ENCODE data around the gene FGF11. TPM values are rescaled to one million over a fixed set of nuclear protein-coding genes. Genes with fewer than 3 reads are reported as not detected.

FGF11 gene
- total and polyA plus RNA-seq, 2 of the 4 experiments (the other 2 are of a cell fraction): 0.18 to 1.1 TPM

GRCh38 chr17:7403043-7403726 is 36.1 kb upstream of the FGF11 start:
- BruUV-seq (replicated peaks): TSS peak; percentile 84
- Histone ChIP-seq H3K4me2 (ENCODE audit: low read depth, low read length) (peak overlapping the region; percentile 95), H4K91ac (ENCODE audit: insufficient read depth, low read depth, low read length) (peak overlapping the region; percentile 71), H2AK9ac (replicated peaks; ENCODE audit: low read depth, low read length, poor library complexity) (peak overlapping the region; percentile 97), H2AFZ (replicated peaks; ENCODE audit: low read length, poor library complexity) (peak overlapping the region; percentile 100), H3K36me3 (ENCODE audit: control insufficient read depth, insufficient read depth, low read length) (no peaks in the 10 kb centered on the region), H2BK20ac (ENCODE audit: low read depth, low read length) (no peak overlapping the region), H3K23ac (ENCODE audit: low read depth, low read length) (peak overlapping the region; percentile 91), H4K8ac (ENCODE audit: low read depth in 2 of 2, low read length in 2 of 2) (peak overlapping the region; percentile 63 to 89), H3K4ac (ENCODE audit: low read depth, low read length) (peak overlapping the region; percentile 86), H2BK15ac (ENCODE audit: low read depth, low read length) (no peak overlapping the region), H3K79me1 (ENCODE audit: low read depth in 1 of 2, low read length in 2 of 2) (peaks cover 11 to 51% of the 10 kb centered on the region in 2 experiments), H2BK120ac (ENCODE audit: low read depth, low read length) (peak overlapping the region; percentile 55; the same call in 1 of the 2 replicates), H3K9me1 (ENCODE audit: insufficient read depth, low read length) (no peaks in the 10 kb centered on the region), H3K27ac (ENCODE audit: insufficient read depth, low read length) (peak overlapping the region; percentile 75), H3K4me3 (ENCODE audit: insufficient read depth, low read depth, low read length) (peak overlapping the region; percentile 64), H3K9me3 (ENCODE audit: control insufficient read depth, insufficient read depth, low read length) (no peaks in the 10 kb centered on the region), H3K18ac (ENCODE audit: low read depth, low read length) (0 out of 2 replicates have a peak overlapping the region, but pooled peaks have one; percentile 45), H3K27me3 (ENCODE audit: control insufficient read depth, insufficient read depth, low read length) (no peaks in the 10 kb centered on the region), H2BK5ac (ENCODE audit: low read depth, low read length, poor library complexity, severe bottlenecking) (peak overlapping the region; percentile 61), H2AK5ac (ENCODE audit: low read depth, low read length) (peak overlapping the region; percentile 82), H3K4me1 (ENCODE audit: control insufficient read depth, insufficient read depth, low read length) (peaks cover 9% of the 10 kb centered on the region), H3K56ac (ENCODE audit: extremely low read depth, insufficient read depth, low read length) (peak overlapping the region; percentile 64; the same call in 1 of the 2 replicates), H3K9ac (ENCODE audit: low read depth, low read length) (peak overlapping the region; percentile 84), H4K20me1 (ENCODE audit: insufficient read depth, low read length) (peaks cover 7% of the 10 kb centered on the region), H3K14ac (replicated peaks; ENCODE audit: low read depth, low read length) (peak overlapping the region; percentile 94), H4K5ac (ENCODE audit: low read depth, low read length) (peak overlapping the region; percentile 50; the same call in 1 of the 2 replicates)
- dilution Hi-C loops (cut with HindIII; ENCODE audit: low sequenced_read_pairs, unreplicated experiment): no loop called here
- WGBS, 2 experiments (ENCODE audit: extremely low coverage in 2 of 2, insufficient read length in 1 of 2): 43% methylated on average over 1 of the region's 16 CpGs; no CpG with 5 or more reads in 1 of the 2 experiments
- TF ChIP-seq BHLHE40 (IDR thresholded peaks at IDR 0.05; ENCODE audit: low read depth, low read length) (no peak), MAZ (IDR thresholded peaks at IDR 0.05; ENCODE audit: borderline replicate concordance, low read depth, low read length) (no peak), MXI1 (IDR thresholded peaks at IDR 0.05; ENCODE audit: borderline replicate concordance, low read depth, low read length) (no peak), RCOR1 (IDR thresholded peaks at IDR 0.05; ENCODE audit: insufficient replicate concordance, low read length) (no peak), CEBPB (IDR thresholded peaks at IDR 0.05; ENCODE audit: low read depth, low read length) (no peak), NFE2L2 (IDR thresholded peaks at IDR 0.05; ENCODE audit: low read depth, low read length) (no peak), ELK1 (IDR thresholded peaks at IDR 0.05; ENCODE audit: borderline replicate concordance, low read depth, low read length) (no peak), MAFK (IDR thresholded peaks at IDR 0.05; ENCODE audit: low read depth, low read length) (no peak), RFX5 (IDR thresholded peaks at IDR 0.05; ENCODE audit: low read depth, low read length) (no peak), POLR2A (IDR thresholded peaks at IDR 0.05; ENCODE audit: low read depth, low read length) (no peak), SMC3 (IDR thresholded peaks at IDR 0.05; ENCODE audit: low read depth, low read length) (no peak), CTCF (conservative IDR thresholded peaks at IDR 0.05; ENCODE audit: low read depth, low read length) (no peak), USF2 (IDR thresholded peaks at IDR 0.05; ENCODE audit: low read depth, low read length) (no peak), RAD21 (IDR thresholded peaks at IDR 0.05; ENCODE audit: low read length) (no peak)
- DNase-seq (no peak), ATAC-seq (ENCODE audit: low read depth) (no peak)
- ChIA-PET POLR2A (ENCODE audit: unreplicated experiment) (interaction anchor here (0.6 to 1.7 kb wide), 4 partner anchors 9 to 198 kb away, joined by 3 to 6 read pairs (median 4); partner anchors contain the start of gene PLSCR3), CTCF (interaction anchor here (0.8 kb wide), 1 partner anchor 33 kb away, joined by 4 read pairs; the partner anchor contains the start of gene TMEM102)
- intact Hi-C loops (cut with micrococcal nuclease): no loop called here
- in situ Hi-C loops (cut with MboI; ENCODE audit: low sequenced_read_pairs): no loop called here
